Measurements from ENCODE around the gene ZNF512B.
A peak's percentile ranks its signal among the peaks of the same experiment; 100 is the strongest.
"Not testable (repeated sequence)": the region's sequence is repeated elsewhere in the genome, so short reads cannot be mapped to it uniquely, and the experiment has no call there.

Gene ZNF512B

DNA sequence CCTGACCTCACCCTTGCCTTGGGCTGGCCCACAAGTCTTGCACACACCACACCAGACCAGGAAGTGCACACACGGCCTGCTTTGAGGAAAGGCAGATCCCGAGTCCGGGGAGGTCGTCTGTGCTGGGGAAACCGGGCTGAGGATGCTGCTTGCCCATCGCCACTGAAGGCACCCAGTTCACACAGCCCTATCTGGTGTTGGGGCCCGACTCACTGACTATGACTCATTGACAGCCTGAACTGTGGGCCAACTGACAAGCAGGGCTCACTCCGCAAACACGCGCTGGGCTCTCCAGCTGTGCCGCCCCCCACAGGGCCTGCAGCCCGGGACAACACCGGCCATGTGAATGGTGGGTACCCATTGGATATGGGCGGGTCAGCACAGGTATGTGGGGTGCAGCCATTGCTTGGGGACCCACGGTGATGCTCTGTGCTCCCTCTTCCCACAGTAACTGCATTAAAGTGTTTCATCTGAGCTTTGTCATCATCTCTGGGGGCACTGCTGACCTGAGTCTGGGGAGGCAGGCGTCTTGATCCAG lies 8.1 kb upstream of the ZNF512B start:
- no peak for DNase-seq (ENCODE audit: low spot score)

DNA sequence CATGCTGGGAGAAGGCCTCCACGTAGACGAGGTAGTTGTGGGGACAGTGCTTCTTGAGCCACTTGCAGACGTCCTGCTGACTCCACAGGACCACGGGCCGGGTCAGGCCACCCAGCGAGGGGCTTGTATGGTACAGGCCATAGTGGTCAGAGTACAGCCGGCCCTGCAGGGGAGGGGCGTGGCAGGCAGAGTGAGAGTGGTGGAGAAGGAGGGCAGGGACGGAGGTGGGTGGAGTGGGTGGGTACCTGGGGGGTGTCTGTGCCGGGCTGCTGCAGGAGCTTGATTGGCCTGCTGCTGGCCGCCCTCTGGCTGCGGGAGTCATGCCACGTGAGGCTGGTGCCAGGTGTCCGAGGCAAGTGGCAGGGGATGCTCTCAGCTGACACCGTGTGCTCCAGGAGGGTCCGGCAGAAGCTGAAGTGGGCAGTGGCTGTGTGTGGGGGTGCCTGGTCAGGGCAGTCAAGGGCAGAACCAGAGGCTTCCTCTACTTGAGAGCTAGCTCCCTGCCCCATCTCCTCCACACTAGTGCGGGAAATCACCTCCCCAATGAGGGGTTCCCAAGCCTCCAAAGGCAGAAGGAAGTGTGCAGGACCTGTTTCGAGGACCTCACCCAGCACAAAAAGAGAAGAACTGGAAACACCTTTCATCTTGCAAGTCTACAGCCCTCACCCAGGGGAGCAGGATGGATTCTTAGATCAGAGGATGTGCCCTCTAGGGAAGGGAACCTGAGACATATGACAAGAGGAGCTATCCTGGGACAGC lies 7.4 kb upstream of the ZNF512B start:
- DNase-seq (ENCODE audit: low spot score), result no peak

DNA sequence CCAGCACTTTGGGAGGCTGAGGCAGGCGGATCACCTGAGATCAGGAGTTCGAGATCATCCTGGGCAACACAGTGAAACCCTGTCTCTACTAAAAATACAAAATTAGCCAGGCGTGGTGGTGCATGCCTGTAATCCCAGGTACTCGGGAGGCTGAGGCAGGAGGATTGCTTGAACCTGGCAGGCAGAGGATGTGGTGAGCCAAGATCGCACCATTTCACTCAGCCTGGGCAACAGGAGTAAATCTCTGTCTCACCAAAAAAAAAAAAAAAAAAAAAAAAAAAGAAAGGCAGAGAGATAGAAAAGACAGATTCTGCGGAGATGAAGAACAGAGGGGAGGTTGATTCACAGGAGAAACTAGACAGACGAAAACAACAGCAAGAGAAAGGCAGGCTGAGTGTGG lies 6.8 kb upstream of the ZNF512B start:
- not testable (repeated sequence) for DNase-seq (ENCODE audit: low spot score)

DNA sequence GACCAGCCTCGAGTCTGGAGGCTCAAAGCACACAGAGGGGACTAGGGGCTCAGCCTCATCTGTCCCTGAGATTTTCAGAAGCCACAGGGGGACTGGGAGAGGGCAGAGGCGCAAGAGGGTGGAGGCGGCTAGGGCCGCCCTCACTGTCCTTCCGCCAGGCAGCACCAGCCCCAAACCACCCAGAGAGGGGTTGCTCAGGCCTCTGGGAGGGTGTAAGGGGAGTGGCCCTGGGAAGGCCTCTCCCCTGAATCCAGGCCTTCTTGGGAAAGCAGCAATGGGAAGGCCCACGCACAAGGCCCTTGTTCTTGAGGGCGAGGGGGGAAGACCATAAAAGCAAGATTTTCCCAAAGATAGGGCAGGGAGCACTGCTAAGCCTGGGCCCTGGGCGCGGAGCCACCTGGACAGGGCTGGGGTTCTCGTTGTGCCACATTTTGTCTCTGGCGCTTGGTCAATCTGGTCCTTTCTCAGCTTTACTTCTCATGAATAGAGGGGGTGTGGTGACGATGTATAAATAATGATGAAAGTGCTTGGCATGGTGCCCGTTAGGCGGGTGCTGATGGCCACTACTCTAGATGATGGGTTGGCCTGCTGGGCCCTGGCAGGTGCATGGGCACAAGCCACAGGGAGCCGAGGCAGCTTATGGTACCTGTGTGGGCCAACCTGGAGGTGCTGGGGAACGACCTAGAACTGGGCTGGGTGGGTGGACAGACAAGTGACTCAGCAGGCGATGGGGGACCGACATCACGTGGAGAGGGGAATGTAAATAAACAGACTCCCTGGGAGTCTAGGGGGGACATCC lies 4.9 kb upstream of the ZNF512B start:
- no peak for DNase-seq (ENCODE audit: low spot score)

DNA sequence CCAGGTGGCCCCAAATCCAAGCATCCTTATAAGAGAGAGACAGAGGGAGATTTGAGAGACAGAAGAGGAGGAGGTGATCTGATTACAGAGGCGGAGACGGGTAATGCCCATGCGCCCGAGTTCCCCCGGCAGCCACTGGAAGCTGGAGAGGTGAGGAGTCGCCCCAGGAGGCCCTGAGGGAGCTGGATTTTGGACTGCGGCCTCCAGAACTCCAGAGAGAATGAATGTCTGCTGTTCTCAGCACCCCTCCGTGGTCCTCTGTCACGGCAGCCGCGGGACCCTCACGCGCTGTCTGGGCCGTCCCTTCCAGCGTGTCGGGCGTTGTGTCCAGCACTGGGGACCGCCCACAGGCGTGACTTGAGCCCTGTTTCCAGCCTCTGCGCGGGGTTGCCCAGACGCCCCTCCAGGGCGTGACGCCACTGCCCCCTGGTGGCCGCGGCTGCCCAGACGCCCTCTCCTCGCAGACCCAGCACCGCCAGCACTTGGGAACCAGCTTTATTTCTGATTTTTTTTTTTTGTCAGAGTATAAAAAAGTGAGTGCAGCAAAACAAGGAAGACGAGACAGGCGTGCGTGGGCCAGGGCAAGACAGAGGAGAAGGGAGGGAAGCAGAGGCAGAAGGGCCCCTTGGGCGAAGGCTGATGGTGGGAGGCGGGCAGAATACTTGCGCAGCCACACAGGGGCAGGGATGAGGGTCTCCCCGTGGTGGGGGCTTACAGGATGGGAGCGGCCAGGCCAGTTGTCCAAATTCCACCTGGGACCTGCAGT lies 4.1 kb upstream of the ZNF512B start:
- peak; percentile 95 for DNase-seq (ENCODE audit: low spot score)

DNA sequence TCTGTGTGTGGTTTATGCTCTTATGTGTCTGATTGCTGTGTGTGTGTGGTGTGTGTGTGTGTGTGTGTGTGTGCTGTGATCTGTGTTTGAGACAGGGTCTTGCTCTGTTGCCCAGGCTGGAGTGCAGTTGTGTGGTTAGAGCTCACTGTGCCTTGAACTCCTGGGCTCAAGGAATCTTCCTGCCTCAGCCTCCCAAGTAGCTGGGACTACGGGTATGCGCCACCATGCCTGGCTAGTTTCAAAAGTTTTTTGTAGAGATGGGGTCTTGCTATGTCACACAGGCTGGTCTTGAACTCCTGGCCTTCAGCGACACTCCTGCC lies 3.4 kb upstream of the ZNF512B start:
- no peak for DNase-seq (ENCODE audit: low spot score)

DNA sequence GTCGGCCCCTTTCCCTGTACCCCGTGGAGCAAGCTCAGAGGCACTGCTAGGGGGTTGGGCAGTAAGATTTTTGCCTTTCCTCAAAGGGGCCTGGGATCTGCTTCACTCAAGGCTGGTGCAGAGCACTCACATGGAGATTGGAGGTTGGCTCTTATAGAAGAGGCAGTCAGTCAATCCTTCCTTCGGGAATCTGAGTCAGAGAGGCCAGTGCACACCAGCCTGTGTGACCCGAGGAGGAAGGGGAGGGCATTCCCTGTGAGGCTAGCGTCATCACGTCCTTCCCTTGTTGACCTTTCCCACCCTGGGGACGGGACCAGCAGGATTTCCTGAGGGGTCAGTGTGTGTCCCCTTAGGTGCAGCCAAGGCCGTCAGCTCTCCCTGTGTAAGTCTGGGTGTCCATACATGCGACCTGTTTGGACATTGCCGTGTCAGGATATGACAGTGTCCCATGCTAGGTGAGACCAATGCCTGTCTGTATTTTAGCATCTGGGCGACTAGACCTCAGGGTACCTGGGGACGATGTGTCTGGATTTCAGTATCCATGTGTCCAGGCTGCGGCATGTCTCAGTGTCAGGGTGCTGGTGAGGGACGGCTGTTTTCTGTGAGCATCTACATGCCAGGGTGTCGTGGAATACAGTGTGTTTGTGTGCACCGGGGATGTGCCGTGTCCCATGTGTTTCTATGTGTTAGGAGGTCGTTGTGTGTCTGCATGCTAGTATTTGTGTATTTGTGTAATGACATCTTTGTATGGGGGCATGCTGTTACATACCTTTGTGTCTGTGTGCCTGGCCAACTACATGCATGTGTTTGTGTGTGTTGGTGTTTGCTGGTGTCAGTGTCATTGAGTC lies 2.8 kb upstream of the ZNF512B start:
- DNase-seq (ENCODE audit: low spot score), result no peak

DNA sequence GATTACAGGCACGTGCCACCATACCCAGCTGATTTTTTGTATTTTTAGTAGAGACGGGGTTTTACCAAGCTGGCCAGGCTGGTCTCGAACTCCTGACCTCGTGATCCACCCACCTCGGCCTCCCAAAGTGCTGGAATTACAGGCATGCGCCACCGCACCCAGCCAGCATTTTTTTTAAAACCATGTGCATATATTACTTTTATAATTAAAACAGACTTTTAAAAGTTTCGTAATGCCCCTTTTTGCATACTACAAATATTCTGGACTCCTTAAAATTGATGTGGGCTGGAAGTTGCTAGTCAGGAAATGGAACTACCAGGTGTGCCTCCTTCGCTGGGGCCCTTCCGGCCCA lies 2.2 kb upstream of the ZNF512B start:
- DNase-seq (ENCODE audit: low spot score), result not testable (repeated sequence)

DNA sequence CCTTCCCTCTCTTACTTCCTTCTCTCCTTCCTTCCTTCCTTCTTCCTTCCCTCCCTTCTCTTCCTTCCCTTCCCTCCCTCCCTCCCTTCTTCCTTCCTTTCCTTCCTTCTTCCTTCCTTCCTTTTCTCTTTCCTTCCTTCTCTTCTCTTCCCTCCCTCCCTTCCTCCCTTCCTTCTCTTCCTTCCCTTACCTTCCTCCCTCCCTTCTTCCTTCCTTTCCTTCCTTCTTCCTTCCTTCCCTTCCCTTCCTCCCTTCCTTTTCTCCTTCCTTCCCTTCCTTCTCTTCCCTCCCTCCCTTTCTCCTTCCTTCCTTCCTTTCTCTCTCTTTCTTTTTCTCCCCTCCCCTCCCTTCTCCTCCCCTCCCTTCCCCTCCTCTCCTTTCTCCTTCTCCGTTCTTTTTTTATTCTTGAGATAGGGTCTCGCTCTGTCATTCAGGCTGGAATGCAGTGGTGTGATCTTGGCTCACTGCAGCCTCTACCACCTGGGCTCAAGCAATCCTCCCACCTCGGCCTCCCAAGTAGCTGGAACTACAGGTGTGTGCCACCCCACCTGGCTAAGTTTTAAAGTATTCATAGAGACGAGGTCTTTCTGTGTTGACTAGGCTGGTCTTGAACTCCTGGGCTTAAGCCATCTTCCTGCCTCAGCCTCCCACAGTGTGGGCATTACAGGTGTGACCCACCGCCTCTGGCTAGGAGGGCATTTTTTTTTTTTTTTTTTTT lies 1.1 kb upstream of the ZNF512B start:
- DNase-seq (ENCODE audit: low spot score), result no peak

DNA sequence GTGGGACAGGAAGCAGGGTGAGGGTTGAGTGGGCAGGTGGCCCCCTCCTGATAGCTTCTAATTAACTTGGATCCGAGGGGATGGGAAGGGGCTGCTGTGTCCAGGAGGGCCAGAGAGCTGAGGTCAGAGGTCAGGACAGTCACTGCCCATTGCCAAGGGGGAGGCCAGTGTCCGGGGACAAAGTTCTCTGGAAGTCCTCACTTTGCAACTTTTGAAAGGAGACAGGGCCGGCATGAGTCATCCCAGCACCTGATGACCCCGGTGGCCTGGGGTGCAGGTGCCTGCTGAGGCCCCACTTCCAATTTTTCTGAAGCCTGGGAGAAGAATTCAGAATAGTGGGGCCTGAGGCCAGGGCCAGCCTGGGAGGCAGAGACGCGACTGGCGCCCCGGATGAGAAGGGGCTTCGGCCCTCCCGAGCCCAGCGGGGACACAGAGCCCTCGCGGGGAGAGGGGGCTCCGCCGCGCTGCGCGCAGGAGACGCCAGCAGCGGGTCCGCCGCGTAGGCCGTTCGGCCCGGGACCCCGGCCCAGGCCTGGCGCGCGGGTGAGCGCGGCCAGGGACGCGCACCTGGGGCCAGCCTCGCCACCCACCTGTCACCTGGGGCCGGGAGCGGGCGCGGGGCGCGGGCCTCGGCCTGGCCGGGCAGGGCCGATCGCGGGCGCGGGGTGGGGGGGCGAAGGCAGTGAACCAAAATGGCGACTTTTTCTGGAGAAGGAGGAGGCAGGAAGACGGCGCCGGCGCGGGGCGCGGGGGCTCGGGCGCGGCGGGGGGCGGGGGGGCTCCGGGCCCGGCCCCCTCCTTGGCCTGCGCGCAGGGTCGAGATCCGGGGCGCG lies 586 bp downstream of the ZNF512B start:
- DNase-seq (ENCODE audit: low spot score), result no peak

DNA sequence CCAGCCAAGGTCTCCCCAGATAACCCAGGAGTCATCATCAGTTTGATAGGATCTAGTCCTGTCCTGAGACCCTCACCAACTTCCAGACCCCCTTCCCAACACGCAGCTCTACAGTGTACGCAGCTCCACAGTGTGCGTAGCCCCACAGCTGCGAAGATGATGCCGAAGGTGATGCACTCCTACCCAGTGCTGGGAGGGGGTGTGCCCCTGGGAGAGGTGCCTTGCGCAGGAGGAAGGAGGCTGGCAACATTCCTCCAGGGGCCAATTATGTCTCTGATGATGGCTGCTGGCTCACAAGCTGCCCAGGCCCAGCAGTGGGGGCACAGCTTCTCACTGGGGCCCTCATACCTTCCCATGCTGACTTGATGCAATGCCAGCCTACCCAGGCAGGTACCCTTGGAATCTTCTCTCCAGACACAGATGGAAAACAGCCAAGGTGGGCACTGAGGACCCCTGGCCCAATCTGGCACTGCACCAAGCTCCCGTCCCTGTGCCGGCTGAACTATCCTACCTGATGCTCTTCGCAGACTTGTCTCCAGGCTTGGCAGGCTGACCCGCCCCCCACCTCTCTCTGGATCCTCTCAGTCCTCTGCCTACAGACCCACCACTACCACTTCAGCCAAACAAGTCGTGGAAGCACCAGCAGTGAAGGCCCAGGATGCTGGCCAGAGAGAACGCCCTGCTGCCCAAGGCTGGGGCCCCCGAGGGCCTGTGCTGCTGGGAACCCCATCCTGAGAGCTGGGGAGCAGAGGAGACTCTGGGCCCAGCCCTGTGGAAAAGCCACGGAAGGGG lies 1.4 kb downstream of the ZNF512B start:
- no peak for DNase-seq (ENCODE audit: low spot score)

DNA sequence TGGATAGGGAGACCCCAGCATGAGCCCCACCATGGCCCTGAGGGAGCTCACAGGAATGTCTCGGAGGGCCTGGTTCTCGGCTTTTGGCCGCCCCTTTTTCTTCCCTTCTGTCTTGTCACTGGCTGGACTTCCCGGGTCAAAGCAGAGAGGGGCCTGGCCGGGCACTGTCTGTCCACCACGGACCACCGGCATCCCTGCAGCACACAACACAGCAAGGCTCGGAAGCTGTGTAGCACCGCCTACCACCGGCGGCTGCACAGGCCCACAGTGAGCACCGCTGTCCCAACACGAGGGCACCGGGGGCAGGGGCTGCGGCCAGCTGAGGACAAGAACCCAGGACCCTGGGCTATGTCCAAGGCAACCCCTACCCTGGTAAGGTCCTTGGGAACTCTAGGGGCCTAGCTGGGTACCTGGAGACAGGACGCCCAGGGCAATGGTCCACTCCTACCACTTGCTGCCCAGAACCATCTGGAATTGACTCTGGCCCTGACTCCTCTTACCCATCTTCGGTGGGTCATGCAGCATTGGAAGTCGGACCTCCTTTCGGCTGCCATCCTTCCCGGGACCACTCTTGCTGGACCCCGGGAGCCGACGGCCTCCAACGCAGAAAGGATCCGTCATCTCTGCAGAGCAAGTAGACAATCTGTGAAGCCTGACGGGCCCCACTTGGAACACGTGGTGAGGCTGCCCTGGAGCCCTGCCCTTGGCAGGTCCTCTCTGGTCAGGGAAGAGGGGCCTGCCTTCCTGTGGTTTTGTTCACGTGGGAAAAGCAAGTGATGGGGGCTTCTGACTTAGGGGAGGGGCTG lies 2.2 kb downstream of the ZNF512B start:
- no peak for DNase-seq (ENCODE audit: low spot score)

DNA sequence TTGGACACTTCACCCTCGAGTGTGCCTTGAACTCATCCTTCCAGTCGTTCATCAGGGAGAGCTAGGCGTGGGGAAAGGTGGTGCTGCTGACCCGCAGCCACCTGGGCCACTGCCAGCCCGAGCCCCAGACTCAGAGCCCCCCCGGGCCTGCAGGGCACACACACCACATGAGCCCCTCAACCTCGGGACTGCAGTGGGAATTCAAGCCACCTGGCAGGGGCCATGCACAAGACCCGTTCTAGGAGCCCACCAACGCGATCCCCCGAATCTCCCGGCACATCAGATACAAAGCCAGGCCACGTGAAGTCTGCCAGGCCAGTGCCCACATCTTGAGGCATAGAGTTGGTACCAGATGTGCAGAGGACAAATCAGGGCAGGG lies 2.8 kb downstream of the ZNF512B start:
- no peak for DNase-seq (ENCODE audit: low spot score)

DNA sequence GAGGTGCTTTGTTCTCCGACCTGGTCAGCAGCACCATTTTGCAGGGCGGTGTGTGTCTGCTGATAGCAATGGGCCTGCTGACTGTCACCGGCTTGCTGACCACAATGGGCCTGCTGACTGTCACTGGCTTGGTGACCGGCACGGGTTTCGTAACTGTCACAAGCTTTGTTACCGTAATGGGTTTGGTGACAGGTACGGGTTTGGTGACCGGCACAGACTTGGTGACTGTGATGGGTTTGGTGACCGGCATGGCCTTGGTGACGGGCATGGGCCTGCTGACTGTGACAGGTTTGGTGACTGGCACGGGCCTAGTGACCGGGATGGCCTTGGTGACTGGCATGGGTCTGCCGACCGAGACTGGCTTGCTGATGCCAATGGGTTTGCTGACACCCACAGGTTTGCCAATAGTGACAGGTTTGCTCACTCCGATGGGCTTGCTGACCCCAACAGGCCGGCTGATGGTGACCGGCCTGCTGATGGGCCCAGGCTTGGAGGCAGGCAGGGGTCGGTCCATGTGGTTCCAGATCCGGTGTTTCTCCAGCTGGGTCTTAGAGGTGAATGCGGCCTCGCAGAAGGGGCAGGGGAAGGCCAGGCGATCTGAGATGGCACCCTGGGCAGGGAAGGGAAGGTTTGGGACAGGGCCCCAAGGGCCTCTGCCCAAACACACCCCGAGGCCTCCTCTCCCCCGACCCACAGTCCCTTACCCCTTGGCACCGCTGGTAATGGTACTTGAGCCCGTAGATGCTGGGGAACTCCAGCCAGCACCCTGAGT lies 3.4 kb downstream of the ZNF512B start:
- no peak for DNase-seq (ENCODE audit: low spot score)

DNA sequence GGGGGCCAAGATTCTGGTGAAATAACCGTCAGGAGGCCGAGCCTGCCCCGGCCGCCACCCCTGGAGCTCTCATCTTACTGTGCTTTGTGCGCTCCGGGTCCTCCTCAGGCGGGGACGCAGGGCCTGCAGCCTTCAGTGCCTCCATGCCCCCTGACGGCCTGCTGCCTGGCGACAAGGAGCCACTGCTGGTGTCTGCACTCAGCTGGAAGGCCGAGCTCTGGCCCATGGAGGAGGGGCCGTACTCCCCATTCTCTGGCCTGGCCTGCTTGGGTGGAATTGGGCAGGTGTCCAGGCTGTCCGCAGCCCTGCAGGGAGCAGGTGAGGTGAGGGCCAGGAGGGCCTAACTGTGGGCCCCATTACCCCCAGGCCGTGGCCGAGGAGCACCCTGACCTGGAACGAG lies 5.3 kb downstream of the ZNF512B start:
- DNase-seq (ENCODE audit: low spot score), result no peak

DNA sequence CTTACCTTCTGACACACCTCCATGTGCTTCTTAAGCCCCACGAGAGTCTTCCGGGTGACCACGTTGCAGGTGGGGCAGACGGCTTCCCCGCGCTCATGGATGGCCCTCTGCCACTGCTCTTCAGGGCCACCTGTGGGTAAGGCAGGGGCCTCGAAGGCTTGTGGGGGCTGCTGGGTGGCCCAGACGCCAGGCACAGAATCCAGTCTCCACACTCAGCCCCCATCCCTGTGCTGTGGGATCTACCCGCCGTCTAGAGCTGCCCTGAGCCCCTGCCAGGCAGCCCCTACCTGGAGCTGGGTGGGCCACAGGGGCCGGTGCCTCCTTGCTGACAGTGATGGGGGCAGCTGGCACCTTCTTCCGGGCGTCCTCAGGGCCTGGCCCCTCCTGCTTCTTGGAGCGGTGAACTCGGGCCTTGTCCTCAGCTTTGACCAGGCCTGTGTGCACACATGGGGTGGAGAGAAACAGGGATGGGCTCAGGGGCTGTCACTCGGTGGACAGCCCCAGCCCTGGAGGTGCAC lies 5.9 kb downstream of the ZNF512B start:
- DNase-seq (ENCODE audit: low spot score), result no peak

DNA sequence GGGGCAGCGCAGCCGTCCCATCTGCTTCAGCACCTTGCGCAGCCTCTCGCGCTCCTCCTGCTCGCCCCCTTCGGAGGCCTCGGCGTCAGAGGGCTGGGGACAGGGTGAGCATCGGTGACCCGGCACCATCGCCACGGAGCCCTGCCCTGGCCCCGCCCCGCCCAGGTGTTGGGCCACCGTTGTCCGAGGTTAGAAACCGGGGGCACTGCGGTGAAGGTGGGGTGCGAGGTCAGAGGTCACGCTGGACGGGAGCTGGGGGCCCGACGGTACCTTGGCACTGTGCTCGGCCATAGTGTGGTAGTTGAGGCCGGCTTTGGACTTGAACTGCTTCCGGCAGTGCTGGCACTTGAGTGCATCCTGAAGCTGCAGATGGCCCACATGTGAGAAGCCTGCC lies 6.4 kb downstream of the ZNF512B start:
- no peak for DNase-seq (ENCODE audit: low spot score)

All from hepatic stellate cell (primary cell).